Pancreas (tissue), 10 donors: ENCODE results near the gene SEMA3G. TPM values are rescaled to one million over a fixed set of nuclear protein-coding genes. Genes with fewer than 3 reads are reported as not detected.
A peak's percentile ranks its signal among the peaks of the same experiment; 100 is the strongest.

Experiments
- ATAC-seq, 4 donors: fragments of 200-7000 bp; cut with Tn5 transposase; one replicate each; pipeline versions ENCODE4 v1.8.0 to v1.9.1; 2020; ENCODE audit warnings: mild to moderate bottlenecking in 4 of 4, moderate library complexity in 4 of 4
- DNase-seq, 6 donors: peaks; one replicate each; pipeline ENCODE4 v3.0.0-alpha.2; 2020
- FAIRE-seq: peaks from 2 replicates; lab custom pipeline; 2012; peaks lifted over from hg19 to GRCh38; lab: Jason Lieb, UNC
- H3K27ac ChIP-seq, 4 donors: fragments of 200-600 bp; sonication (generic); 1 replicate in 3 of 4; 2 replicates in 1 of 4; pipeline versions ENCODE4 v1.5.0 to v1.8.0; 2020
- H3K27me3 ChIP-seq, 4 donors: fragments of 200-600 bp; one replicate each; pipeline ENCODE4 v1.8.0; 2021
- H3K36me3 ChIP-seq, 3 donors: fragments of 200-600 bp; sonication (generic) in 1 of 3; one replicate each; pipeline versions ENCODE4 v1.5.0 to v1.8.0; 2020 to 2021
- H3K4me1 ChIP-seq, 3 donors: fragments of 200-600 bp; one replicate each; pipeline ENCODE4 v1.8.0; 2021
- H3K4me3 ChIP-seq, 4 donors: fragments of 200-600 bp; sonication (generic) in 2 of 4; one replicate each; pipeline versions ENCODE4 v1.5.0 to v1.8.0; 2020 to 2021
- H3K9me3 ChIP-seq, 4 donors: fragments of 200-600 bp; one replicate each; pipeline ENCODE4 v1.8.0; 2021
- WGBS, 2 donors: extraction: QIAGEN DNeasy Blood & Tissue Kit; methylation state at CpG; one replicate each; pipeline ENCODE4 v1.1.7; 2013; 5-methylcytosine and 5-hydroxymethylcytosine counted together
- intact Hi-C, 3 donors: fragments of 100-400 bp; cut with DNase I; formaldehyde crosslinking; loops; one replicate each; pipeline versions ENCODE4 v1.11.1 to v1.14.2; 2022
- polyA plus RNA-seq, 2 donors: library from polyadenylated mRNA; stranded (reverse); fragments of 200-250 nt; gene quantifications; one replicate each; pipeline ENCODE4 v1.2.3, GENCODE V29; 2013
- total RNA-seq, 6 donors: library from RNA; stranded (reverse); fragmentation: NEBNext Ultra II Directional in 4 of 6; extraction: Animal tissue kit (Norgen Biotek cat#: 25700) in 4 of 6; gene quantifications; one replicate each; pipeline versions ENCODE4 v1.2.1 to v1.2.4, GENCODE V29; 2021 to 2023
- TF ChIP-seq, protein P1 (sequence below), 4 donors: fragments of 200-600 bp; sonication (generic) in 3 of 4; IDR thresholded peaks; one replicate each; pipeline versions ENCODE4 v1.5.0 to v1.8.0; 2021; ENCODE audit warnings: antibody characterized with exemption in 4 of 4
- donor health status: healthy with polysubstance abuse.
- donor health status: DM: no; HTN: no; CAD: no; lungs with moderate emphysema.
- donor health status: DM: no; HTN: no; CAD: no.
- donor health status: control.
- donor health status: control.
- donor health status: Bipolar disorder and iron deficiency.
- donor health status: DM: yes; HTN: yes; CAD: no.
- donor health status: DM: no; HTN: no; CAD: no.
- donor health status: DM: no; HTN: no; CAD: no.
- donor health status: DM: yes; HTN: yes; CAD: no.

The SEMA3G gene
- total and polyA plus RNA-seq, 8 donors: 0.75 to 5.4 (median 2.8) TPM

DNA sequence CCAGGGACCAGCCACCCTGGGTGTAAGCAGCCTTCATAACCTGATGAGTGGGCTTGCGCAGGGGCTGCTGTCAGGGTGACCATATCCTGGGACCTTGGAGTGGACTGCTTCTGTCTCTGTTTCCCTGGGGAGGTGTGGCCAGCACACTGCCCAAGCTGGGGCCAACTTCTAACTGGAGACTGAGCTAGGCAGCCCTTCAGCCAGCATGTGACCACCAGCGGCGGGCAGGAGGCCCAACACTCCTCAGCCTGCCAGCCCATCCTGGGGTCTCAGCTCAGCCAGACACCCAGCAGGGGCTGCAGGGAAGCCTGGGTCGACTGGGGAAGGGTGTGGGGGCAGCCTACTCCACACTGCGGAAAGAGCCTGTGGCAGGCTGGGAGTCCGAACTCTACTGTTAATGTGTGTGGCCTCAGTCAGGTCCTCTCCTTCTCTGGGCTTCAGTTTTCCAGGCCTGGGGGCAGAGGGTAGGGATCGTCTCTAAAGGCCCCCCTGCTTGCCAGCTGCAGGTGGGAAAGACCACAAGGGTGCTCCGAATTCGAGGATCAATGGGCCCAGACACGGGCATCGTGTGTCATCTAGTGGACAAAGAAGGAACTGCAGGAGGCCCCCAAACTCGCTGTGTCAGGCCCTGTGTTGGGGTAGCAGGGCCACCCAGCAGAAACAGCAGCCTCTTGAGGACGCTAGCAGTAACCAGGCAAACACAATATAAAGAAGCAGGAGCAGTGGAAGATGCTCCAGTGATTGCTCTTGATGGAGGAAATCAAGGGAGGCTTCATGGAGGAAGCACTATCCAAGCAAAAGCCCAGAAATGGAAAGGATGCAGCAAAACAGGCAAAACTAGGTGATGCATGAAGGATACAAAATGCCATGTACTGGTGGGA is 2.0 kb upstream of the SEMA3G start:
- Histone ChIP-seq H3K4me3 (no peak overlapping the region), H3K36me3 (no peaks in the 10 kb centered on the region), H3K4me1 (peaks cover 0 to 14% (median 12%) of the 10 kb centered on the region in 3 donors), H3K27me3 (no peaks in the 10 kb centered on the region), H3K9me3 (no peaks in the 10 kb centered on the region), H3K27ac (no peak overlapping the region)
- TF ChIP-seq, protein P1, sequence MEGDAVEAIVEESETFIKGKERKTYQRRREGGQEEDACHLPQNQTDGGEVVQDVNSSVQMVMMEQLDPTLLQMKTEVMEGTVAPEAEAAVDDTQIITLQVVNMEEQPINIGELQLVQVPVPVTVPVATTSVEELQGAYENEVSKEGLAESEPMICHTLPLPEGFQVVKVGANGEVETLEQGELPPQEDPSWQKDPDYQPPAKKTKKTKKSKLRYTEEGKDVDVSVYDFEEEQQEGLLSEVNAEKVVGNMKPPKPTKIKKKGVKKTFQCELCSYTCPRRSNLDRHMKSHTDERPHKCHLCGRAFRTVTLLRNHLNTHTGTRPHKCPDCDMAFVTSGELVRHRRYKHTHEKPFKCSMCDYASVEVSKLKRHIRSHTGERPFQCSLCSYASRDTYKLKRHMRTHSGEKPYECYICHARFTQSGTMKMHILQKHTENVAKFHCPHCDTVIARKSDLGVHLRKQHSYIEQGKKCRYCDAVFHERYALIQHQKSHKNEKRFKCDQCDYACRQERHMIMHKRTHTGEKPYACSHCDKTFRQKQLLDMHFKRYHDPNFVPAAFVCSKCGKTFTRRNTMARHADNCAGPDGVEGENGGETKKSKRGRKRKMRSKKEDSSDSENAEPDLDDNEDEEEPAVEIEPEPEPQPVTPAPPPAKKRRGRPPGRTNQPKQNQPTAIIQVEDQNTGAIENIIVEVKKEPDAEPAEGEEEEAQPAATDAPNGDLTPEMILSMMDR (IDR thresholded peaks at IDR 0.05): peak; percentile 93 to 99 (median 97)
- 39 to 40% methylated on average over 13 of the region's 13 CpGs for WGBS, 2 donors
- intact Hi-C loops: no loop called here
- no peak for FAIRE-seq
- DNase-seq: peak in 3 of 6 donors; percentile 57 to 75 (median 61)
- peak in 3 of 4 donors; percentile 38 to 52 (median 48) for ATAC-seq

DNA sequence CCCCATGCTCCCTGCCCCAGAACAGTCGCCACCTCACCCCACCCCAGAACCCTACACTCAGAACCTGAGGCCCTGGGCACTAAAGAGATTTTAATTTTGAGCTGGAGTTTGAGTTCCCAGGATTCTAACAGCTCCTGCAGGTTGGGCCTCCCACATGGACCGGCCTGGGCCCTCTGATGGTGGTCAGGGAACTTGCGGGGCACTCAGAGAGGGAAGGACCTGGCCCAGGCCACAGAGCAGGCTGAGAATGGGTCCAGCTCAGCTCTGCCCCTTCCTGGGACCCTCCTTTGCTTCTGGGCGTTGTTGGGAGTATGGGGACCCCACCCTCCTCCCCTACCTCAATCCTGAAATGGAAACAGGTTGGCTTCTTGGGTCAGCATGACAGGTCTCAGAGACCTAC is 1.1 kb upstream of the SEMA3G start:
- TF ChIP-seq, protein P1 (IDR thresholded peaks at IDR 0.05): no peak
- DNase-seq (no peak), ATAC-seq (no peak), FAIRE-seq (no peak)
- Histone ChIP-seq H3K27ac (no peak overlapping the region), H3K27me3 (no peaks in the 10 kb centered on the region), H3K9me3 (no peaks in the 10 kb centered on the region), H3K4me1 (peaks cover 0 to 14% (median 12%) of the 10 kb centered on the region in 3 donors), H3K4me3 (no peak overlapping the region), H3K36me3 (no peaks in the 10 kb centered on the region)
- 91 to 97% methylated on average over 4 of the region's 4 CpGs for WGBS, 2 donors
- intact Hi-C loops: no loop called here

DNA sequence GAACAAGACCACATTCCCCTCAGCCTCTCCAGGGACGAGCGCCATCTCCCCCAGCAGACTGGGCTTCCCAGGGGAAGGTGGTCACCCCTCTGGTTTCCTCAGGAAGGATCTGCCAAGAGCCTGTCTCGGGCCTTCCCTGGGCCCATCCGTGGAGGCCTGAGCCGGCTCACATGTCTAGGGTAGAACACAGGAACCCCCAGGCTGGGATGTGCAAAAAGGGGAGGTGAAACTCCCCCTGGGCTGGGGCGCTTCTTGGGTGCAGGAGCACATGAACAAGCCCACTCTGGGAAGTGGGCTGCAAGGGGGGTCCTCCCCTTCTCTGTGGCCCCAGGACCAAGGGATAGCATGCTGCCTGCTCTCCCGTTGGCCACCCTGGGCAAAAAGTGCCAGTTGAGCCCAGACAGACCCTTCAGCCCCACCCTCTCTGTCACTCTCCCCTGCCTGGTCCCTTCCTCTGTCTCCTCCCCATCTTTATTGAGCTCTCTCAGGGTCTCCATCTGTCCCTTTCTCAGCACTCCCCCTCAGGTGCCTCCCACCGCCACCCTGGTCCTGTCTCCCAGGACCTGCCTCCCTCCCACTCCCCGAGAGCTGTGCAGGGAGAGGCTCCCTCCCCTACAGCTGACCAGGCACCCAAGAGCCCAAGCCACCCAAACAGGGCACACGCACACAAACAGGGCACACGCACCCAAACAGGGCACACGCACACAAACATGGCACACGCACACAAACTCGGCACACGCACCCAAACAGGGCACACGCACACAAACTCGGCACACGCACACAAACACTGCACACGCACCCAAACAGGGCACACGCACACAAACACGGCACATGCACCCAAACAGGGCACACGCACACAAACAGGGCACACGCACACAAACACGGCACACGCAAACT is 864 bp downstream of the SEMA3G start:
- Histone ChIP-seq H3K27me3 (no peaks in the 10 kb centered on the region), H3K27ac (no peak overlapping the region), H3K9me3 (no peaks in the 10 kb centered on the region), H3K4me1 (peaks cover 0 to 4% (median 0%) of the 10 kb centered on the region in 3 donors), H3K4me3 (no peak overlapping the region), H3K36me3 (no peaks in the 10 kb centered on the region)
- TF ChIP-seq, protein P1 (IDR thresholded peaks at IDR 0.05): no peak
- ATAC-seq (no peak), FAIRE-seq (no peak), DNase-seq (no peak)
- WGBS, 2 donors: 83 to 86% methylated on average over 25 of the region's 25 CpGs
- intact Hi-C loops: no loop called here

DNA sequence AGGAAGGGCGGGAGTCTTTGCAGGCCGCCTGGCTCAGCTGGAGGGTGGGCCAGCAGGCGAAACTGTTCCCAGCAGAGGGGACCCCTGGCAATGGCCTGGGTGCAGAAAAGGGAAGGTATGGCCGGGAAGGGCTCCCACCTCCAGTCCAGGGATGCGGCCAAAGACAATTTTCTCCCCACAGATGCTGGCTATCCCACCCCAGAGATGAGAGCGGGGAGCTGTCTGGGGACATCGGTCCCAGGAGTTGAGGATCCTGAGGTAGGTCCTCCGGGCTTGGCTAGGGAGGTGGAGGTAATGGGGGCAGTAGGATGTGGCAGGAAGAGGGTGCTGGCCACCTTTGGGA is 1.7 kb downstream of the SEMA3G start:
- intact Hi-C loops: no loop called here
- DNase-seq (no peak), FAIRE-seq (no peak), ATAC-seq (no peak)
- no peak overlapping the region for H3K4me3 ChIP-seq
- 83 to 90% methylated on average over 8 of the region's 8 CpGs for WGBS, 2 donors
- H3K36me3 ChIP-seq: no peaks in the 10 kb centered on the region
- H3K27me3 ChIP-seq: no peaks in the 10 kb centered on the region
- no peak overlapping the region for H3K27ac ChIP-seq
- H3K9me3 ChIP-seq: no peaks in the 10 kb centered on the region
- TF ChIP-seq, protein P1 (IDR thresholded peaks at IDR 0.05): no peak
- H3K4me1 ChIP-seq: peaks cover 0 to 4% (median 0%) of the 10 kb centered on the region in 3 donors
